SK-N-SH (cell line): Measurements from ENCODE around the gene WDR33. TPM values are rescaled to one million over a fixed set of nuclear protein-coding genes. Genes with fewer than 3 reads are reported as not detected.

ENCODE experiments used
- CTCF ChIA-PET: fragments of 300-600, 350-600 bp; formaldehyde crosslinking; extraction: SDS; loops from one replicate; lab custom pipeline; 2021; lab: Yijun Ruan, JAX
- POLR2A ChIA-PET: fragments of 350-600 bp; sonication (Branson Sonifier 250); formaldehyde crosslinking; extraction: SDS; loops from one replicate; lab custom pipeline; 2020; ENCODE audit warnings: antibody characterized with exemption, inconsistent platforms; lab: Yijun Ruan, JAX
- DNase-seq: peaks from one replicate; pipeline ENCODE4 v3.0.0; 2012
- H2AFZ ChIP-seq: fragments of 200-600 bp; sonication (generic); 2 replicates; pipeline ENCODE4 v1.8.1; 2016; ENCODE audit warnings: antibody characterized with exemption, mild to moderate bottlenecking, low read depth
- H3F3A ChIP-seq: fragments of 200-600 bp; sonication (generic); replicated peaks from 2 replicates; pipeline ENCODE3; 2016; ENCODE audit warnings: antibody characterized with exemption, mild to moderate bottlenecking; ENCODE audit not compliant: insufficient read depth
- H3K27ac ChIP-seq, 2 experiments: fragments of 200-500 bp in 1 of 2; fragments of 200-600 bp in 1 of 2; sonication (Bioruptor generic) in 1 of 2; sonication (generic), shearing (Covaris generic) in 1 of 2; 2 replicates each; pipeline versions ENCODE4 v1.5.1 to v1.6.1; 2014 to 2016; ENCODE audit warnings: low read depth in 2 of 2, inconsistent platforms in 1 of 2, low read length in 1 of 2, mild to moderate bottlenecking in 1 of 2, mixed read lengths in 1 of 2
- H3K27me3 ChIP-seq: fragments of 200-600 bp; sonication (generic), shearing (Covaris generic); 2 replicates; pipeline ENCODE4 v1.6.1; 2016; ENCODE audit warnings: mixed run types; ENCODE audit not compliant: insufficient read depth
- H3K36me3 ChIP-seq, 2 experiments: fragments of 200-500 bp in 1 of 2; fragments of 200-600 bp in 1 of 2; sonication (Bioruptor generic) in 1 of 2; sonication (generic) in 1 of 2; replicated peaks in 1 of 2; 2 replicates each; pipeline versions ENCODE3 to v1.5.1; 2014 to 2016; ENCODE audit warnings: low read length in 1 of 2, mild to moderate bottlenecking in 1 of 2; ENCODE audit not compliant: insufficient read depth in 2 of 2, control insufficient read depth in 1 of 2
- H3K4me1 ChIP-seq, 2 experiments: fragments of 200-500 bp in 1 of 2; fragments of 200-600 bp in 1 of 2; sonication (Bioruptor generic) in 1 of 2; sonication (generic), shearing (Covaris generic) in 1 of 2; 2 replicates each; pipeline versions ENCODE4 v1.5.1 to v1.6.1; 2014 to 2016; ENCODE audit warnings: low read depth in 1 of 2, low read length in 1 of 2, mixed run types in 1 of 2; ENCODE audit not compliant: insufficient read depth in 2 of 2, control insufficient read depth in 1 of 2
- H3K4me2 ChIP-seq: fragments of 200-600 bp; sonication (generic), shearing (Covaris generic); 2 replicates; pipeline ENCODE4 v1.6.1; 2017; ENCODE audit warnings: mixed run types
- H3K4me3 ChIP-seq, 2 experiments: fragments of 200-500 bp in 1 of 2; fragments of 200-600 bp in 1 of 2; sonication (Bioruptor generic) in 1 of 2; sonication (generic), shearing (Covaris generic) in 1 of 2; 2 replicates each; pipeline versions ENCODE4 v1.5.1 to v1.8.1; 2014 to 2016; ENCODE audit warnings: low read depth in 2 of 2, inconsistent platforms in 1 of 2, low read length in 1 of 2, mild to moderate bottlenecking in 1 of 2, mixed read lengths in 1 of 2, moderate library complexity in 1 of 2
- H3K79me2 ChIP-seq: fragments of 200-600 bp; sonication (generic); 2 replicates; pipeline ENCODE4 v1.8.1; 2017; ENCODE audit warnings: mild to moderate bottlenecking; ENCODE audit not compliant: insufficient read depth
- H3K9ac ChIP-seq: fragments of 200-600 bp; sonication (generic); 2 replicates; pipeline ENCODE4 v1.6.1; 2017; ENCODE audit warnings: mixed run types
- H3K9me2 ChIP-seq: fragments of 200-600 bp; sonication (generic); 2 replicates; pipeline ENCODE4 v1.6.1; 2017; ENCODE audit warnings: mixed run types
- H3K9me3 ChIP-seq: fragments of 200-600 bp; sonication (generic); 2 replicates; pipeline ENCODE4 v1.6.1; 2017; ENCODE audit warnings: mixed run types, mild to moderate bottlenecking, moderate library complexity
- H4K20me1 ChIP-seq: fragments of 200-600 bp; sonication (generic); 2 replicates; pipeline ENCODE4 v1.6.1; 2017; ENCODE audit warnings: mild to moderate bottlenecking, mixed run types; ENCODE audit not compliant: insufficient read depth
- ELF1 ChIP-seq: IDR thresholded peaks from 2 replicates; pipeline ENCODE4 v1.4.0; 2012
- EP300 ChIP-seq, 2 experiments: IDR thresholded peaks; 2 replicates each; pipeline versions ENCODE4 v1.4.0 to v1.6.1; 2012; ENCODE audit warnings: borderline replicate concordance in 1 of 2, low read depth in 1 of 2, low read length in 1 of 2
- FOSL2 ChIP-seq: IDR thresholded peaks from 2 replicates; pipeline ENCODE4 v1.4.0; 2012; ENCODE audit warnings: low read depth, mild to moderate bottlenecking, moderate library complexity, borderline replicate concordance
- FOXJ3 ChIP-seq: sonication (generic); formaldehyde crosslinking; IDR thresholded peaks from 2 replicates; pipeline ENCODE4 v1.5.1; 2020; ENCODE audit warnings: mild to moderate bottlenecking, missing genetic modification reagents
- GABPA ChIP-seq: IDR thresholded peaks from 2 replicates; pipeline ENCODE4 v1.4.0; 2012; ENCODE audit warnings: low read depth, mild to moderate bottlenecking
- GATA2 ChIP-seq: sonication (generic); formaldehyde crosslinking; IDR thresholded peaks from 2 replicates; pipeline ENCODE4 v1.5.0; 2020; ENCODE audit warnings: mild to moderate bottlenecking, missing genetic modification reagents
- JUND ChIP-seq: IDR thresholded peaks from 2 replicates; pipeline ENCODE4 v1.4.0; 2012
- MXI1 ChIP-seq: IDR thresholded peaks from 2 replicates; pipeline ENCODE4 v1.6.1; 2012; ENCODE audit warnings: mild to moderate bottlenecking, low read depth, low read length, improper control_type of control experiment
- NFIC ChIP-seq: IDR thresholded peaks from 2 replicates; pipeline ENCODE4 v1.4.0; 2012; ENCODE audit warnings: borderline replicate concordance
- NRF1 ChIP-seq: IDR thresholded peaks from 2 replicates; pipeline ENCODE4 v1.6.1; 2012; ENCODE audit warnings: low read depth, mild to moderate bottlenecking, low read length
- RAD21 ChIP-seq: IDR thresholded peaks from 2 replicates; pipeline ENCODE4 v1.6.1; 2012; ENCODE audit warnings: mild to moderate bottlenecking, low read length
- RCOR1 ChIP-seq: fragments of 150-350 bp; IDR thresholded peaks from 2 replicates; pipeline ENCODE4 v1.6.1; 2017; ENCODE audit warnings: antibody characterized with exemption, low read length
- SIN3A ChIP-seq: IDR thresholded peaks from 2 replicates; pipeline ENCODE4 v1.6.1; 2012; ENCODE audit warnings: low read depth, mild to moderate bottlenecking, low read length, moderate library complexity, borderline replicate concordance
- SMC3 ChIP-seq: IDR thresholded peaks from 2 replicates; pipeline ENCODE4 v1.6.1; 2012; ENCODE audit warnings: low read depth, low read length, improper control_type of control experiment
- YY1 ChIP-seq: IDR thresholded peaks from 2 replicates; pipeline ENCODE4 v1.4.0; 2012; ENCODE audit warnings: low read depth, mild to moderate bottlenecking
- WGBS: methylation state at CpG from one replicate; pipeline ENCODE4 v1.1.6; 2017; ENCODE audit warnings: low lambda C conversion rate; 5-methylcytosine and 5-hydroxymethylcytosine counted together
- polyA plus RNA-seq, 3 experiments: library from polyadenylated mRNA; depleted of rRNA; stranded (reverse); fragments of >200 nt; gene quantifications; 2 replicates each; pipeline ENCODE4 v1.2.3, GENCODE V29; 2012
- TF ChIP-seq, protein P1 (sequence below): IDR thresholded peaks from 2 replicates; pipeline ENCODE4 v1.6.1; 2012; ENCODE audit warnings: mild to moderate bottlenecking, low read depth, low read length, moderate library complexity
- TF ChIP-seq, protein P2 (sequence below): IDR thresholded peaks from 2 replicates; pipeline ENCODE4; 2012
- TF ChIP-seq, protein P3 (sequence below): fragments of 200-600 bp; sonication (generic); IDR thresholded peaks from 2 replicates; pipeline ENCODE4 v1.6.1; 2017; ENCODE audit warnings: antibody characterized with exemption, mild to moderate bottlenecking, moderate library complexity

The WDR33 gene
- polyA plus RNA-seq, 1 of the 3 experiments (the other 2 are of a cell fraction): 12.4 TPM

DNA sequence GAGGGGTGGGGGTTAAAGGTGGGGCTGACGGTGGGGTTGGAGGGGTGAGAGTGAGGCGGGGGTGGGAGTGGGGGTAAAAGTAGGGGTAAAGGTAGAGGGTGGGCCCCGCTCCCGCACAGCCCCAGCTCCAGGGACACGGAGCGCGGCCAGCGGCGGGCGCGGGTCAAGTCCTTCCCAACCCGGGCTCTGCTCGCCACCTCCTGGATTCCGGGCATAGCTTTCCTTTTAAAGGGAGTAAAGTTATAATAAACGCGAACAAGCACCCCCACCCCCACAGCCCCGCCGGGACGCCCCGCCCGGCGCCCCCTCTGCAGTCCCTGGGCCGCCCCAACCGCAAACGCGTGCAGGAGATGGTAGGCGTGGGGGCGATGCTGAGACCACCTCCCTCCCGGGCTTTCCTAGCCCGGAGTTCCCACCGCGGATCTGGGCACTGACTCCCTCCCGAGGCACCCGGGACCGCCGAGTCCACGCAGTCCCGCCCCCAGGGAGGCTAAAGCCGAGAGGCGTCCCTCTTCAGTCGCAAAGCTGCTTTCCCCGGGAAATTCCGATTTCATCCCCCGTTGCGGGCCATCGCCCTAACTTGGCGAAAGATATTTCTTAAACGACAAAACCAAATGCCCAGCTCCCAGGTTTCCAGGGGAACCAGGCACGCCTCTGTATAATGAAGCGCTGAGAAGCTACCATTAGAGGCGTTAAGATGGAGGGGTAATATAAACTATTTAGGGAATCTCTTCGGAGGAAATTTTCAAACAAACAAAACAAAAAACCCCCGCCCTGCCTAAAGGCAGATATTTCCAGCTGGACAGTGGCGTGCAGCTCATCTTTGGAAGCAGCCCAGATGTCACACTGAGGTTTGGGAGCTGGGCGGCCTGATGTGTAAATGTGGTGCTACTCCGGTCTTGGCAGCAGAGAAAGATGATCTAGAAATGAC, 135.4 kb downstream of the WDR33 start, which contains the start of gene LIMS2:
LIMS2 (minus strand) TSS at position 200 of the 931 bp plus-strand sequence. CDS start 506 bp downstream, outside the sequence.
- POLR2A ChIA-PET: interaction anchor here (0.6 to 2.0 kb wide), 2 partner anchors 13 to 269 kb away, joined by 3 to 6 read pairs; no protein-coding TSS in a partner anchor

DNA sequence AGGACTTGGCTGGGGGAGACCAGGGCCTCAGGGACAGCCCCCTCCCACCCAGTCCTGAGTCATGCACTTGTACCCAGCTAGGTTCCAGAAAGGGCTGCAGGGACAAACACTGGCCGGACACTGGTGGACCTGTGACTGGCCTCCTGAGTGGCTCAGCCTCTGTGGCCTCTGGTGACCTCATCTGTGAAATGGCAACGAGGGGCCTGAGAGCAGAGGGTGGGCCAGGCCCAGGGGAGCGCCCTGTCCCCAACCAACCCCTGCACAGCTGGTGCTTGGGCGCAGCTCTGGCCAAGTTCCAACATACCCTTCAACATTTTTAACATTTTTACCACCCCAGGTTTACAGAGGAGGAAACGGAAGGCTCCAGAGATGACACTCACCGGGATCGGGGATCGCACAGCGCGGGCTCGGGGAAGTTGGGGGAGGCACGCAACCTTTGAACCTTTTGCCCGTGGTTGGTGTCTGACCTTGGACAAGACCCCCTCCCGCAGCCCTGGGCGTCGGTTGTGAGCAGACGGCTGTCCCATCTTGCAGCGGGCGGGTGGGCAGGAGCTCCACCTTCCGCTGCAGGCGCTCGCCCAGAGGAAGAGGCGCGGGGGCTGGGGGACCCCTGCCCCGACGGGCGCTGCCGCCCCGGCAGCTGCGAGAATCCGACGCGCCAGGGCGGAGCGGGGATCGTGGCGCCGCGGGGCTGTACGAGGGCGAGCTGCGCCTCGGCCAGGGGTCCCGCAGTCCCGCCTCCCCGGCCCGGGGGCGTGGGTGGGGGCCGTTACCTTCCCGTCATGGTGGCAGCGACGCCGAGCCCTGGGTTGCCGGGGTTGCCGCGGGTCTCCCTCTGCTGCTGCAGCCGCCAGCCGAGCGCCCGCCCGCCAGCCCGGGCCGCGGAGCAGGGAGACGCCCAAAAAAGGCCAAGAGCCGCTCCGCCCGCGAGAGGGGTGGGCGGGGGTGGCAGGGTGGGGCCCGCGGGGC, 136.4 kb downstream of the WDR33 start:
- Histone ChIP-seq H3K27ac (no peak overlapping the region), H3K79me2 (no peaks in the 10 kb centered on the region), H3K27me3 (peaks cover 14% of the 10 kb centered on the region; the same call in 1 of the 2 replicates), H3K9me2 (no peaks in the 10 kb centered on the region), H4K20me1 (no peaks in the 10 kb centered on the region), H3F3A (no peaks in the 10 kb centered on the region), H3K9ac (no peak overlapping the region), H2AFZ (peak overlapping the region; percentile 41; the same call in 1 of the 2 replicates), H3K4me3 (peak overlapping the region; percentile 35 to 51; a peak in 3 of 4 replicates), H3K36me3 (no peaks in the 10 kb centered on the region), H3K4me1 (peaks cover 0 to 6% of the 10 kb centered on the region in 2 experiments; a peak in 1 of 4 replicates), H3K9me3 (no peaks in the 10 kb centered on the region), H3K4me2 (peak overlapping the region; percentile 68)
- 45% methylated on average over 30 of the region's 72 CpGs for WGBS
- ChIA-PET CTCF (interaction anchor here (0.6 to 3.4 kb wide), 15 partner anchors 13 to 477 kb away, joined by 3 to 21 read pairs (median 5); partner anchors contain the start of gene IWS1), POLR2A (interaction anchor here (0.6 to 2.0 kb wide), 2 partner anchors 11 to 268 kb away, joined by 3 to 6 read pairs; no protein-coding TSS in a partner anchor)
- peak; percentile 85 for DNase-seq
- TF ChIP-seq GABPA (no peak), MXI1 (no peak), NFIC (no peak), SIN3A (no peak), RCOR1 (no peak), NRF1 (no peak), ELF1 (no peak)
- TF ChIP-seq, protein P1, sequence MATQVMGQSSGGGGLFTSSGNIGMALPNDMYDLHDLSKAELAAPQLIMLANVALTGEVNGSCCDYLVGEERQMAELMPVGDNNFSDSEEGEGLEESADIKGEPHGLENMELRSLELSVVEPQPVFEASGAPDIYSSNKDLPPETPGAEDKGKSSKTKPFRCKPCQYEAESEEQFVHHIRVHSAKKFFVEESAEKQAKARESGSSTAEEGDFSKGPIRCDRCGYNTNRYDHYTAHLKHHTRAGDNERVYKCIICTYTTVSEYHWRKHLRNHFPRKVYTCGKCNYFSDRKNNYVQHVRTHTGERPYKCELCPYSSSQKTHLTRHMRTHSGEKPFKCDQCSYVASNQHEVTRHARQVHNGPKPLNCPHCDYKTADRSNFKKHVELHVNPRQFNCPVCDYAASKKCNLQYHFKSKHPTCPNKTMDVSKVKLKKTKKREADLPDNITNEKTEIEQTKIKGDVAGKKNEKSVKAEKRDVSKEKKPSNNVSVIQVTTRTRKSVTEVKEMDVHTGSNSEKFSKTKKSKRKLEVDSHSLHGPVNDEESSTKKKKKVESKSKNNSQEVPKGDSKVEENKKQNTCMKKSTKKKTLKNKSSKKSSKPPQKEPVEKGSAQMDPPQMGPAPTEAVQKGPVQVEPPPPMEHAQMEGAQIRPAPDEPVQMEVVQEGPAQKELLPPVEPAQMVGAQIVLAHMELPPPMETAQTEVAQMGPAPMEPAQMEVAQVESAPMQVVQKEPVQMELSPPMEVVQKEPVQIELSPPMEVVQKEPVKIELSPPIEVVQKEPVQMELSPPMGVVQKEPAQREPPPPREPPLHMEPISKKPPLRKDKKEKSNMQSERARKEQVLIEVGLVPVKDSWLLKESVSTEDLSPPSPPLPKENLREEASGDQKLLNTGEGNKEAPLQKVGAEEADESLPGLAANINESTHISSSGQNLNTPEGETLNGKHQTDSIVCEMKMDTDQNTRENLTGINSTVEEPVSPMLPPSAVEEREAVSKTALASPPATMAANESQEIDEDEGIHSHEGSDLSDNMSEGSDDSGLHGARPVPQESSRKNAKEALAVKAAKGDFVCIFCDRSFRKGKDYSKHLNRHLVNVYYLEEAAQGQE: no peak
- TF ChIP-seq, protein P2, sequence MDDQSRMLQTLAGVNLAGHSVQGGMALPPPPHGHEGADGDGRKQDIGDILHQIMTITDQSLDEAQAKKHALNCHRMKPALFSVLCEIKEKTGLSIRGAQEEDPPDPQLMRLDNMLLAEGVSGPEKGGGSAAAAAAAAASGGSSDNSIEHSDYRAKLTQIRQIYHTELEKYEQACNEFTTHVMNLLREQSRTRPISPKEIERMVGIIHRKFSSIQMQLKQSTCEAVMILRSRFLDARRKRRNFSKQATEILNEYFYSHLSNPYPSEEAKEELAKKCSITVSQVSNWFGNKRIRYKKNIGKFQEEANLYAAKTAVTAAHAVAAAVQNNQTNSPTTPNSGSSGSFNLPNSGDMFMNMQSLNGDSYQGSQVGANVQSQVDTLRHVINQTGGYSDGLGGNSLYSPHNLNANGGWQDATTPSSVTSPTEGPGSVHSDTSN: no peak

More for the DNA sequence above, 135.4 kb downstream of the WDR33 start, which contains the start of gene LIMS2:
- no peaks in the 10 kb centered on the region for H3K9me3 ChIP-seq
- H3K4me1 ChIP-seq: peaks cover 0 to 6% of the 10 kb centered on the region in 2 experiments; a peak in 1 of 4 replicates
- CTCF ChIA-PET: interaction anchor here (0.6 to 3.4 kb wide), 20 partner anchors 14 to 478 kb away, joined by 3 to 21 read pairs (median 5); partner anchors contain the start of gene IWS1
- H3K9me2 ChIP-seq: no peaks in the 10 kb centered on the region
- H3K36me3 ChIP-seq: no peaks in the 10 kb centered on the region
- H3K79me2 ChIP-seq: no peaks in the 10 kb centered on the region
- peak within 1 kb of the TSS; percentile 58 to 85 for H3K4me3 ChIP-seq
- peak within 1 kb of the TSS; percentile 48; the same call in 1 of the 2 replicates for H3K9ac ChIP-seq
- H4K20me1 ChIP-seq: no peaks in the 10 kb centered on the region
- H2AFZ ChIP-seq: peak within 1 kb of the TSS; percentile 92
- H3K27ac ChIP-seq: no peak within 1 kb of the TSS
- no peaks in the 10 kb centered on the region for H3F3A ChIP-seq
- DNase-seq: peak; percentile 85
- peaks cover 14% of the 10 kb centered on the region; the same call in 1 of the 2 replicates for H3K27me3 ChIP-seq
- TF ChIP-seq YY1 (no peak), JUND (no peak), FOSL2 (no peak), GATA2 (CRISPR knock-in tag) (no peak), FOXJ3 (CRISPR knock-in tag) (no peak), RCOR1 (no peak), RAD21 (peak; percentile 57), EP300 (IDR thresholded peaks at IDR 0.05; ENCODE audit: borderline replicate concordance in 1 of 2, low read depth in 1 of 2, low read length in 1 of 2) (no peak), SMC3 (peak; percentile 23; the same call in 1 of the 2 replicates)
- TF ChIP-seq, protein P3, sequence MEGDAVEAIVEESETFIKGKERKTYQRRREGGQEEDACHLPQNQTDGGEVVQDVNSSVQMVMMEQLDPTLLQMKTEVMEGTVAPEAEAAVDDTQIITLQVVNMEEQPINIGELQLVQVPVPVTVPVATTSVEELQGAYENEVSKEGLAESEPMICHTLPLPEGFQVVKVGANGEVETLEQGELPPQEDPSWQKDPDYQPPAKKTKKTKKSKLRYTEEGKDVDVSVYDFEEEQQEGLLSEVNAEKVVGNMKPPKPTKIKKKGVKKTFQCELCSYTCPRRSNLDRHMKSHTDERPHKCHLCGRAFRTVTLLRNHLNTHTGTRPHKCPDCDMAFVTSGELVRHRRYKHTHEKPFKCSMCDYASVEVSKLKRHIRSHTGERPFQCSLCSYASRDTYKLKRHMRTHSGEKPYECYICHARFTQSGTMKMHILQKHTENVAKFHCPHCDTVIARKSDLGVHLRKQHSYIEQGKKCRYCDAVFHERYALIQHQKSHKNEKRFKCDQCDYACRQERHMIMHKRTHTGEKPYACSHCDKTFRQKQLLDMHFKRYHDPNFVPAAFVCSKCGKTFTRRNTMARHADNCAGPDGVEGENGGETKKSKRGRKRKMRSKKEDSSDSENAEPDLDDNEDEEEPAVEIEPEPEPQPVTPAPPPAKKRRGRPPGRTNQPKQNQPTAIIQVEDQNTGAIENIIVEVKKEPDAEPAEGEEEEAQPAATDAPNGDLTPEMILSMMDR: 0 out of 2 replicates have a peak, but pooled peaks have one; percentile 16
- peak within 1 kb of the TSS; percentile 90 for H3K4me2 ChIP-seq
- WGBS: 5% methylated on average over 36 of the region's 56 CpGs
